HG03139 (cell line): ENCODE data around the gene PANX2.

Experiments
- ATAC-seq: cut with Tn5 transposase; IDR thresholded peaks from one replicate; pipeline ENCODE4 v1.9.1; 2021; ENCODE audit not compliant: unreplicated experiment

Gene PANX2

DNA sequence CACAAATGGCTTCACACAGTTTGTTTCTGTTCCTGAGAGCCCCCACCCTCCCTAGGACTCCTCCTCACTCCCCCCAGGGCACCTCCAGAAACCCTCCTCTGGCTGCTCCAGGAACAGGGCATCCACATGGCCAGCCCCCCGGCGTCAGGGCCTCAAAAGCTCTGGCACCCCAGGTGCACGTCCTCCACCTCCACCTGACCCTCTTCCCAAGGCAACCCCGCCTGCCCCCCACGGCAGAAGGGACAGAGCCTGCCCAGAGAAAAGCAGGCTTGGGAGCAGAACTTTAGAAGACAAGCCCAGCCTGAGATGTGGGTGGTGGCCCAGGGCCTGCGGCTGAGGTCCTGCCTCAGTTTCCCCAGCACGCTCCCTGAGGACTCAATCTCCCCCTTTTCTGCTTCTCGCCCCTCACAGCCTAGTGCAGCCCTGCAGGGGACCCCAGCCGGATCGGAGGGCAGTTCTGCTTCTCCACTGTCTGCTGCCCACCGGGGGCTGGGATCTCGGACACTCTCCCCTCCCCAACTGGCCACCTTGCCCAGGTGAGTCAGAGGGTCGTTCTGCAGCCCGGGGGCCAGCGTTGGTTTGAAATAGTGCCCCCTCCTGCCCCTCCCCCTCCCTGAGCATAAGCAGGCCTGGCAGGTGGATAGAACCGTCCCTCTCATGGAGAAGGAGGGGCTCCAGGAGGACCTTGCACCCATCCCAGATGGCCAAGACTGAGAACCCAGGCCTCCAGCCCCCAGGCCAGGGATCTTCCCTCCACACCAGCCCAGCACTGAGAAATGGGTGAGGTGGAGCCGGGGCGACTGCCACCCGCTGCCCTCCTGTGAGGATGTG lies 12.8 kb downstream of the PANX2 start:
- no peak for ATAC-seq

DNA sequence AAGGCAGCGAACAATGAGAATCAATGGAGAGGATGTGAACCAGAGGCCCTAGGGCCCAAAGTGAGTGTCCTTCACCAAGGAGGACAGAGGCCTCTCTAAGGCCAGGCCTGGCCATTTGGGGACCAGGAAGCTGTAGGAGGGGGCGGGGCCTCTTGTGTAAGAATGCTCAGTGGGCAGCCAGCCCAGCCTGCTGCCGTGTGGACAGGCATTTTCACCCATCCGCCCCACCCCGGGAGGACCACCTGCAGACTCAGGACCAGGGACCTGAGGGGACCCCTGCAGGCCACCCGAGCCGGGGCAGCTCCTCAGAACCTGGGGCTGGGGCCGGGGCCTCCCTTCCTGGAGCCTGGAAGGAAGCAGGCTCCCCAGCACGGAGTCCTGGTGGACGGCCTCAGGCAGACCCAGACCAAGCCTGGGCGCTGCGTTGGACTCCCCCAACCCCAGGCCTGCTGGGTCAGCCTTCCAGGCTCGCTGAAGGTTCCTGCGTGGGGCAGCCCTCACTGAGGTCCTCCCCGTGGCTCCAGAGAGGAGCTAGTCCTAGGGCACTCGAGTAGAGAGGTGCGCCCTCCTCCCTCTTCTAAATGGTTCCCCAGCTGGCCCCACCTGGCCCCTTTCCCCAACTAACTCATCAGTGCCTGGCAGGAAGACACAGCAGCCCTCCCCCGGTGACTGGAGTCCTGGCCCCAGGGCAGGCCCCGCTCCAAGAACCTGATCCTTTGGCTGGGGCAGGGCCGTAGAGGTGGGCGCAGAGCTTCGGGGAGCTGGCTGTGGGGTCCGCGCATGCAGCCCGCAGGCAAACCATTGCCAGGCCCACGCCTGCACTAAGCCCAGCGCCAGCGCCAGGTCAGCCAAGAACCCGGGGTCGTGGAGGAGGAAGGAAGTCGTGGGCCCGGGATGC lies 13.7 kb downstream of the PANX2 start:
- ATAC-seq, result no peak

DNA sequence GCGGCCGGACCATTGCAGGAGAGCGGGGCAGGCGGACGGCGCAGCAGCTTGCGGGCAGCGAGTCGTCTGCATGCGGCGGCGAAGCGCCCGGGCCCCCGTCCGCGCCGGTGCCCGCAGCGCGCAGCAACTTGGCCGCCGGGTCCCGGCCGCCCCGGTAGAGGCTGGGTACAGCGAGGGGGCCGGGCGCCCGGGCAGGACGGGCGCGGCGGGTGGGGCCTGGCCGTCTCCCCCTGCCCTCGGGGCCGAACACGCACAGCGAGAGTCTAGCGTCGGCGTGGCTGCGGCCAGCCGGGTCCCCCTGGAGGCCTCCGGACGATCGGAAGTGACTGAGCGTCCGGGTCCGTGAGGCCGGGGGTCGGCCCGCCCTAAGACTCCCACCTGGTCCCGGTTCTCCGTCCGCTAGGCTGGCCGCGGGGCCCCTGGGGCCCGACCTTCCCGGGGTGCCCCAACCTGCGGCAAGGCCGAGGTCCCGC lies 14.4 kb downstream of the PANX2 start:
- ATAC-seq, result no peak

DNA sequence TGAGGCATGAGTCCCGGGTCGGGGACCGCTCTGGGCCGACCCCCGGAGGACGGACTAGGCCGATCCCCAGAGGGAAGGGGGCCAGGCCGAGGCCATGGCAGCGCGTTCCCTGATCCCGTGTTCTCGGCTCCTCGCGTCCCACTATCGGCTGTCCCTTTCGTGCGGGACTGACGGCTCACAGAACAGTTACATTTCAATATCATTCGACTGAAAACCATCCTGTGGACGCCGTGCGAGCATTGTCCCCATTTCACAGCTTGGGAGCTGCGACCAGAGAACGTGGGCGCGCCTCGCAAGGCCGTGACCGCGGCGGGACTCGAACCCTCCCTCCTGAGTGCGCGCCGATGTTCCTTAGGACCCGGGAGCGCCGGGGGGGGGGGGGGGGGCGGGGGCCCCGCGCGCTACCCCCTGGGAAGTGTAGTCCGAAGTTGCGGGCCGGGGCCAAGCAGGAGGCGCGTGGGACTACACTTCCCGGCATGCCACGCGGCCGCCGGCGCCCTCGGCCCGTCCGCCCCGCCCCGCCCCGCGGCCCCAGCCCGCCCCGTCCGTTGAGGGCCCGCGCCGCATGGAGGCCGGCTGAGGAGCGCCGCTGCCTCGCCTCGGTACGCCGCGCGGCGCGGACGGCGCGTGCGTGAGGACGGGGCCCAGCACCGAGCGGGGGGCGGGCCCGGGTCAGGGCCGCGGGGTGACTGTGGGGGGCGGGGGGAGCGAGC lies 15.0 kb downstream of the PANX2 start, which contains the start of gene TRABD:
Gene TRABD (plus strand): TSS at position 539 of the 713 bp plus-strand sequence. CDS start 7,148 bp downstream, outside the sequence.
- ATAC-seq, result peak; percentile 28

DNA sequence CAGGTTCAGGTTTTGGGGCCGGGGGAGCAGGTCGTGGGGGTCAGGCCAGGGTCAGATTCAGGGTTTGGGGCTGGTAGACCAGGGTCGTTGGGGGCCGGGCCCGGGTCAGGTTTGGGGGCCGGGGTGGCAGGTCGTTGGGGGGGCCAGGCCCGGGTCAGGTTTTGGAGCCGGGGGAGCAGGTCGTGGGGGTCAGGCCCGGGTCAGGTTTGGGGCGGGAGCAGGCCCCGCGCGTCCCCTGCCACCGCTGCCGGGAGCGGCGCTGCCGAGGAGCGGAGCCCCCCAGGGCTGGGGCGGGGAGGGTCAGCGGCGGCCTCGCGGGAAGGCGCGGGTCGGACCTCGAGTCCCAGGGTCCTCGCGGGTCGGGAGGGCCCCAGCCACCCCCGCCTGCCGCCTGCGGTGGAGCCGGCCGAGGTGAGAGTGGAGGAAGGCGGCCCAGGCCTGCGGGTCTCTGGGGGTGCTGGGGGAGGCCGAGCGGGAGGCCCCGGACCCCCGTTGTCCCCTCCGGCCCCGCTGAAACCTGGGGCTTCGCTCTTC lies 15.7 kb downstream of the PANX2 start:
- no peak for ATAC-seq

DNA sequence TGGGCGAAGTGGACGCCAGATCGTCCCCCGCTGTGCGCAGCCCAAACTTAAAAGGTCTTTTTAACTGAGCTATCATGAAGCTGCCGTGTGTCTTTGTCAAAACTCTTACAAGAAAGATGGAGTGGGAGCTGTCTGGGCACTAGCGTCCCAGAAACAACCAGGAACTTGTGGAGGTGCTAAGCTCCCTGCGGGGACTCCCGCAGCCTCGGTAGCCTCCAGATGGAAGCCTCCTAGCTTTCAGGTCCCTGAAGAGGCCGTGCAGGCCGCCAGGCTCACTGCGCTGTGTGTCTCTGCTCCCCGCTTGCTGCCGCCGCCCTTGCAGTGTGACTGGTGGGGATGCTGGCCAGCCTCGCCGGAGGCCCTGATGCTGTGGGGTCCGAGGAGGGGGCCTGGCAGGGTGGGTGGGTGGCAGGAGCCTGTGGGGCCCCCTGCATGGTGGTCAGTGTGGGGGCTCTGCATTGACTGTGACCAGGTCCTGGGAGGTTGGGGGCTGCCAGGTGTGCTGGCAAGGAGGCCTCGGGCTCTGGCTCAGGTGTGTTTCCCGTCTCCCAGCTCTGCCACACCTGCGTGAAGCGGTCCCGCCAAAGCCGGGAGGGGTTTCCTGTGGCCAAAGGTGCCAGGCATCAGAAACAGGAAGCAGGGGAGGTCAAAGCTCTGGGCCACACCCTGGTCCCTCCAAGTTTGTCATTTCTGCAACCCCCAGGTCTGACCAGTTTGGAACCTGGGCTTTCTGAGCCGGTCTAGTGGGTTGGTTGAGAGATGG lies 16.4 kb downstream of the PANX2 start:
- ATAC-seq, result no peak

DNA sequence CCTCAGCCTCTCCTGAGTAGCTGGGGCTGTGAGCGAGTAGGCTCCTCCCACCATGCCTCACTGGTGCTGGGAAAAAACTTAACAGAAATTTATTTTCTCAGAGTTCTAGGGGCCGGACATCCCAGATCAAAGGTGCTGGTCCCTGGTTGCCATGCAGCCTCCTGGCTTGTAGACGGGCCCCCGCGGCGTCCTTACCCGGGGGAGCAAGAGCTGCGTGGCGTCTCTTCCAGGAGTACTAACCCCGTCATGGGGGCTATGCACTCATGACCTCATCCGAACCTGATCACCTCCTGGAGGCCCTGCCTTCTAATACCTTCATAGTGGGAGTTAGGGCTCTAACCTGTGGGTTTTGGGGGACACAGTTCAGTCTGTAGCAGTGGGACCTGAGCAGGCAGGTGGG lies 17.8 kb downstream of the PANX2 start:
- no peak for ATAC-seq

DNA sequence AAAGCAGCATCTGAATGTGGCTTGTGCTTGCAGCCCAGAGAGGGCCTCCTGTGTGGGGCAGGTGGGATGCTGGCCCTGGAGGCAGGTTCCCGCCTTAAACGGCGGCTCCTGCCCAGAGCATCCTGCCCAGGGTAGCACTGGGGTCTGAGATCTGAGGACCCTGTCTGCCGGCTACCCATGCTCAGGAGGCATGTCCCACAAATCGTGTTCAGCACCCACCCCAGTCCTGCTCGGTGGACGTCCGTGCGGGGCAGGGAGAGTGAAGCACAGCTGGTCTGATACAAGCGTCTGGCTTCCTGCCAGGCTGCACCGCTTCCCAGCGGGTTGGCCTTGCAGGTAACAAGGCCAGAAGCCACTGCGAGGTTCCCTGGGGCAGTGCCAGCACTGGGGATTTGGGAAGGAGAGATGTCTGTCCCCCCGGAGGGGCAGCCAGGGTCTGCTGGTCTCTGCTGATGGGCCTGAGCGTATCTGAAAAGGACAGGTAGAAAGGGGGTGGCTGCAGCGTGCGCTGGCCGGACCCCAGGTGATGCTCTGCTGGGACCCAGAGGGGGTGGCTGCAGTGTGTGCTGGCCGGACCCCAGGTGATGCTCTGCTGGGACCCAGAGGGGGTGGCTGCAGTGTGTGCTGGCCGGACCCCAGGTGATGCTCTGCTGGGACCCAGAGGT lies 18.8 kb downstream of the PANX2 start:
- no peak for ATAC-seq

DNA sequence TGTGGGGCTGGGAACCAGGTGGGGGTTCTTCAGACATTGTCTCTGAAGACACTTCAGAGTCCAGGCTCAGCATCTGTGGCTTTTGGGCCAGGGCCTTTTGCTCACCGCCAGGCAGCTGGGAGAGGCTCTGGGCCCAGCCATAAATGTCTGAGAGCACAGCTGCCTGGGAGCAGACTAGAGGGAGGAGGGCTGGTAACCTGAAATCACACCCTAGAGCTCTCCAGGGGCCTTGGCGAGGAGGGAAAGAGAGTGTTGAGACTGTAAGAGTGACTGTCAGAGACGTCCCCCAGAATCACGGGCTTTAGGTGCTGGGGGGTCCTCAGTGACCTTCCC lies 19.3 kb downstream of the PANX2 start:
- no peak for ATAC-seq

DNA sequence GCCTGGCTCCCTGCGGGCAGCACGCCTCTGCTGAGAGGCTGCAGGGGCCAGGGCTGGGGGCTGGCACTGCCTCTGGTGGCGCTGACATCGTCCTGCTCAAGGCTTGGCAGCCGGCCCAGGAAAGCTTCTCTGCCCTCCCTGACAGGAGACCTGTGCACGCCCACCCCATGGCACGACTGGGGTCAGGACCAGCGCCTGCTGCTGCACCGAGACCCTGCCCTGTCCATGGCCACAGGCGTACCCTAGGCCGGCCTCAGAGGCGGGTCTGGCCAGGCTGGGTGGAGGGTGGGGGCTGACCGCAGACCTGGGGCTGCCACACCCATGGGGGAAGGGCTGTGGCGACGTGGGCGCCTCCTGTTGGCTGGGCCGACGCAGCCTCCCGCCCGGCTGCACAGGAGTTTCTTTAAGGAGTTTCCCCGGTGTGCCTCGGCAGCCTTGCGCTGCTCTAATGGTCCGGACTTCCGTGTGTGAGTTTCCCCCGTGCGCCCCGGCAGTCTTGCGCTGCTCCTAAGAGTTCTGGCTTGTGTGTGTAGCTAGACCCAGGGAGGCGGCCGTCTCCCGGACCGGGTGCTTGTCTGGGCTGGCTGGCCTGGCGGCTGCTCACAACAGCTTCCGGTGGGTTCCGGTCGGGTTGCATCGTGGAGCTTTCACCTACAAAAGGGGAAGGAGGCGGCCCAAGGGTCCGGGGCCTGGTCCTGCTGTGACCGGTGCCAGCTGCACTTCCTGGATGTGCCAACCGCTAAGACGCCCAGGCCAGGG lies 19.8 kb downstream of the PANX2 start:
- peak; percentile 32 for ATAC-seq

DNA sequence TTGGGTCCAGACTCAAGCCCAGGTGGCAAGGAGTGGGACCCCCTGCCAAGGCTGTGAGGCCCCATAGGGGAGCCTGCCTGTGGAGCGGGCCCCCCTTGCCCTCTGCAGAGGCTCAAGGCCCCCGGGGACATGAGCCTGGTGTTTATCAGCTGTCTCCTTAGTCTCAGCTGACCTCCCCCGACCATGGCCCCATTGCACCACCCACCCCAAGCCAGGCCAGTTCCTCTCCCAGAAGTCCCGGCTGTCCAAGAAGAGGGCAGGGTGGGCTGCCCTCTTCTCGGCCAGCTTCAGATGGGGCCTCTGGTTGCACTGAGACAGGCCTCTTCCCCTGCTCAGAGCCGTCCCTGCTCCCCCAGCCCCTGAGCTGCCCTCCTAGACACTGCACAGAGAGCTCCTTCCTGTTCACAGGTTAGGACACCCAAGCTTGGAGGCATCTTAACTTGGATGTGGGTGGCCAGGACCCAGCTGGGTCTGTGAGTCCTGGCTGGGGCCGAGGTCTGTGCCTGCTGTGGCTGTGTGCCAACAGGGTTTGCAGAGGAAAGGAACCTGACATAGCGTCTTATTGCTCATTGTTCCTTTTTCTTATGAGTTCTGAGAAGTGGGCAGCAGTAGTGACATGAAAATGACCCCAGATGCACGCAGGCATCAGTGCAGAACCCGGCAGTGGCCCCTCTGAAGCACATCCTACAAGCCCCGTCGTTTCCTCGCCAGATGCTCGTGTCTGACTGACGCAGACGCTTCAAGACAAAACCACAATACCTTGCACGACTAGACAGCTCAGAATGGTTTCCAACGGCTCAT lies 20.6 kb downstream of the PANX2 start:
- peak; percentile 14 for ATAC-seq

DNA sequence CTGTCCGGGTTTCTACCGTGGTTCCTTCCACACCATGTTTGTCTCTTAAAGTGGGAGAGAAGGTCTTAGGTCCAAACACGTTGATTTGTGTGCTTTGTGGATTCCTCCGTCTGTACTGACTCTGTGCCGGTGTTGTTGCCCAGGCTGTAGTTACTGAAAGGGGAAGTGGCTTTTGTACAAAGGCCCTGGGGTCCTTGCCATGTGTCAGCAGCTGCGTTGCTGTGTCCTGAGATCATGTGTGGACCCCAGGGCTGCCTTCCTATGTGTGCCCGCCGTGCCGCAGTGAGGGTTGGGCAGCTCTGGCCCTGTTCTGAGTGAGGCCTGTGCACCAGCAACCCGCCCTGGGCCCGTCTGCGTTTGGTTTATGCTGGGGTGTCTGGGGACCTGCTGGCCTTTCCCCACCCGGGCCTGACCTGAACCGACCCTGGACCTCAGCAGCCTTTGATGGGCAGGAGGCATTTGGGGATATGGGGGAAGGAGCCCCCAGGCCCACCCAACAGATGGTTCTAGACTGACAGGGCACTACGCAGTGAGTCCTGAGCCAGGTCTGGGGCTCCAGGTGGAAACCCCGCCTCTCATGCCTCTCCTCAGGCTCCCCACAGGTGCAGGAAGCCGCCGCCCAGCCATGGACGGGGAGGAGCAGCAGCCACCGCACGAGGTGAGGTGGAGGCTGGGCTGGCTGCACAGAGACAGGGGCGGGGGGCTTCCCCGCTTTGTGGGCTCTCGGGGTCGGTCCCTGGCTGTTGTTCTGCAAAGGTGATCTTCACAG lies 22.1 kb downstream of the PANX2 start:
- no peak for ATAC-seq

DNA sequence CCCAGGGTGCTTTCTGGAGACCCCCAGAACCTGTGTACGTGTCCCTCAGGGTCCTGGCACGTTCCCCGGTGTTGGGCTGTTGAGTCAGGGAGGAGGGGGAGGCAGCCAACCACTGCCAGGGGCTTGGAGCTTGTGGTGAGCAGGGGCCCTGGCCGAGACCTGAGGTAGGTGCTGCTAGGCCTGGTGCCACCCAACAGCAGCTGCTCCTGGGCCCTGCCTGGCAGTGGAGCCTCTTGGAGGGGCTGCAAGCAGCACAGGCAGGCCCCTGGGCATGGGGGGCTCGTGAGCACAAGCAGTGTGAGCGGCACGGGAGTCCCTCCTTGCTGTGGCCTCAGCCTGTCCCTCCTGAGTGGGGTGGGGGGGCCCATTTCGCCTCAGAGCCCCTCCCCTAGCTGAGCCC lies 23.1 kb downstream of the PANX2 start:
- no peak for ATAC-seq

DNA sequence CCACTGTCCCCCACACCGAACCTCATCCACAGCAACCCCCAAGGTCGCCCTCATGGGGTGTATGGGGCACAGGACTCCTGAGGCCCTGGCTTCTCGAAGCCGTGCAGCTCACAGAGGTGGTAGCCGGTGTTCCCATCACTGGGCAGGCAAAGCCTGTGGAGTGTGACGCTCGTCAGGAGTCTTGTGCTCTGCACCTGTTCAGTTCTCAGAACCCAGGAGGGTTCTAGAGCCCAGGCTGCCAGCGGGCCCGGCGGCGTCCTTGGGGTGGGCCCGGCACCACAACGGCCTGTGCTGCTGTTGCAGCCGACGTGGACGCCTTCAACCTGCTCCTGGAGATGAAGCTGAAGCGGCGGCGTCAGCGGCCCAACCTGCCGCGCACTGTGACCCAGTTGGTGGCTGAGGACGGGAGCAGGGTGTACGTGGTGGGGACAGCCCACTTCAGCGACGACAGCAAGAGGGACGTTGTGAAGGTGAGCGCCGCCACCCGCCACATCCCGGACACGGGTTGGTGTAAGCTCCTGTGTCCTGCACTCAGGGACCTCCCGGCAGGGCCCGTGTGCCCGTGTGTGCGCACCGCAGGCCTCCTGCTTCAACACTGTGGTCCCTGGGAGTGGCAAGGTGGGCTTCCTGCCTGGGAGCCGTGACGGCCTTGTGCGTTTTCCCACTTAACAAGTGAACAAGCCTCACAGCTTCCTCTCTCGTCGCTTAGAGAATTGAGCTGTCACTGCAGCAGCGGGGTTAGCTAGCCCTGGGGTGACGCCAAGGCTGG lies 23.7 kb downstream of the PANX2 start:
- ATAC-seq, result no peak

DNA sequence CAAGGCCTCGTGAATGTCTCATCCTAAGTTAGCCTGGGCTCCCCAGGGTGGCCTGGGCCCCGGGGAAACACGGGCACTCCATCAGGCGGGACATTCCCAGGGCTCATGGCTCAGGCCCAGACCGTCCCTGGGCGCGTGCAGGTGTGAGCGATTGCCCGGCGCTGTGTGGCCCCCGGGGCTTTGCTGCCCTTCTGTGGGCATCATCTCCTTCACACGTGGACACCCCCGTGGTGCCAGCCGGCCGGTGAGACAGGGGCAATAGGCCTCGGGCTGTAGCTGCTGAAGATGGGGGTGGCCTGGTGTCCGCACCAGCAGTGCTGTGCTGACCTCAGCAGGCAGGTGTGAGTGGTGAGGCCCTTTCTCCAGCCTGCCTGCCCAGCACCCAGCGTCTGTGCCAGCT lies 25.7 kb downstream of the PANX2 start:
- no peak for ATAC-seq

DNA sequence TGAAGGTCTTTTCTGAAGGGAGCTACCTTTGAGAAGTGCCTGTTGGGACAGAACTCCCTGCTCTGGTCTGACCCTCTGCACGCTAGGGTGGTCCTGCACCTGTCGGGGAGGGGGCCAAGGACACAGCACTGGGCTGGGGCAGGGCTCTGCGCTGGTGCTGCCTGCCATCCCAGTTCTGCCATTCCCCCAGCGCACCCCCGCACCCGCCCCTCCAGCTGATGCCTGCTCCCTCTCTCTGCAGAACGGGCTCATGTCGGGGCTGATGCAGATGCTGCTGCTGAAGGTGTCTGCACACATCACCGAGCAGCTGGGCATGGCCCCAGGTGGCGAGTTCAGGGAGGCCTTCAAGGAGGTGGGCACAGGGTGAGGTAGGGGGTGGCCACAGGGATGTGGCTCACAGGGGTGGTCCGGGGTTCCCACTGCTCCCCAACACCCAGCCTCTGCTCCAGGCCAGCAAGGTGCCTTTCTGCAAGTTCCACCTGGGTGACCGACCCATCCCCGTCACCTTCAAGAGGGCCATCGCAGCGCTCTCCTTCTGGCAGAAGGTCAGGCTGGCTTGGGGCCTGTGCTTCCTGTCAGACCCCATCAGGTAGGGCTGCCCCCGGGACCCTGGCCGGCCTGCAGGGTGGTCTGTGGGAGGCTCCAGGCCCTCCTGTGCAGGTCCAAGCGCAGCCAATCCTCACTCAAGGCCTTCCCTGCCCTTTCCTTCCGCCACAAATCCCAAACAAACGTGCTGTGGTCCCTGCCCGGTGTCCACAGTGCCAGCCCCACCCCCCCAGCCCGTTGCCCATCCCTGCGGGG lies 26.7 kb downstream of the PANX2 start:
- no peak for ATAC-seq
